ENCODE data around the gene SSBP3. TPM values are rescaled to one million over a fixed set of nuclear protein-coding genes. Genes with fewer than 3 reads are reported as not detected.

SSBP3 gene
- total and polyA plus RNA-seq, 4 donors, result 7.7 to 24.7 (median 17.3) TPM

- TF ChIP-seq ZBTB33 (IDR thresholded peaks at IDR 0.05) (no peak), ATF3 (IDR thresholded peaks at IDR 0.05) (no peak), RXRA (IDR thresholded peaks at IDR 0.05) (no peak), GABPA (IDR thresholded peaks at IDR 0.05 in 1 of 2, conservative IDR thresholded peaks at IDR 0.05 in 1 of 2) (no peak), HNF4G (IDR thresholded peaks at IDR 0.05) (no peak), FOXA2 (IDR thresholded peaks at IDR 0.05) (no peak), TAF1 (conservative IDR thresholded peaks at IDR 0.05) (no peak), JUND (IDR thresholded peaks at IDR 0.05) (no peak), RAD21 (IDR thresholded peaks at IDR 0.05) (no peak)
Measured at GRCh38 chr1:54225986-54226559, 180.1 kb downstream of the SSBP3 start (continued).

- H3K9me3 ChIP-seq (ENCODE audit: control insufficient read depth in 4 of 4, low read length in 3 of 4), result no peaks in the 10 kb centered on the region
- no peak overlapping the region for H3K4me3 ChIP-seq (ENCODE audit: low read depth in 1 of 3, low read length in 3 of 3)
- H3K27ac ChIP-seq (ENCODE audit: low read depth in 1 of 2, low read length in 2 of 2), result no peak overlapping the region
- no peak overlapping the region for H3K9ac ChIP-seq (ENCODE audit: low read depth in 1 of 2, low read length in 2 of 2)
- H3K27me3 ChIP-seq (ENCODE audit: control insufficient read depth in 4 of 4, insufficient read depth in 4 of 4, low read length in 3 of 4), result no peaks in the 10 kb centered on the region
- no peak for TF ChIP-seq TAF1 (conservative IDR thresholded peaks at IDR 0.05)
- TF ChIP-seq GABPA (IDR thresholded peaks at IDR 0.05 in 1 of 2, conservative IDR thresholded peaks at IDR 0.05 in 1 of 2), result no peak
- WGBS, result 91% methylated on average over 6 of the region's 6 CpGs
- DNase-seq (ENCODE audit: low spot score), result no peak
- peaks cover 2 to 5% (median 3%) of the 10 kb centered on the region in 4 donors for H3K36me3 ChIP-seq (ENCODE audit: control insufficient read depth in 4 of 4, insufficient read depth in 3 of 4, low read depth in 1 of 4, low read length in 3 of 4)
- H3K4me1 ChIP-seq (ENCODE audit: control insufficient read depth in 4 of 4, insufficient read depth in 4 of 4, low read length in 3 of 4), result peaks cover 0 to 3% (median 0%) of the 10 kb centered on the region in 4 donors
Measured at GRCh38 chr1:54225378-54225777, 180.8 kb downstream of the SSBP3 start.

GRCh38 chr1:54224233-54224632, 182.0 kb downstream of the SSBP3 start:
- Histone ChIP-seq H3K36me3 (ENCODE audit: control insufficient read depth in 4 of 4, insufficient read depth in 3 of 4, low read depth in 1 of 4, low read length in 3 of 4) (peaks cover 2 to 3% (median 3%) of the 10 kb centered on the region in 4 donors), H3K9me3 (ENCODE audit: control insufficient read depth in 4 of 4, low read length in 3 of 4) (no peaks in the 10 kb centered on the region), H3K27ac (ENCODE audit: low read depth in 1 of 2, low read length in 2 of 2) (no peak overlapping the region), H3K4me3 (ENCODE audit: low read depth in 1 of 3, low read length in 3 of 3) (no peak overlapping the region), H3K4me1 (ENCODE audit: control insufficient read depth in 4 of 4, insufficient read depth in 4 of 4, low read length in 3 of 4) (peaks cover 0 to 13% (median 2%) of the 10 kb centered on the region in 4 donors), H3K9ac (ENCODE audit: low read depth in 1 of 2, low read length in 2 of 2) (no peak overlapping the region), H3K27me3 (ENCODE audit: control insufficient read depth in 4 of 4, insufficient read depth in 4 of 4, low read length in 3 of 4) (no peaks in the 10 kb centered on the region)
- TF ChIP-seq TAF1 (conservative IDR thresholded peaks at IDR 0.05) (no peak), NR2F2 (IDR thresholded peaks at IDR 0.05) (no peak), RXRA (IDR thresholded peaks at IDR 0.05) (no peak), HNF4A (conservative IDR thresholded peaks at IDR 0.05) (no peak), REST (IDR thresholded peaks at IDR 0.05) (no peak), EGR1 (IDR thresholded peaks at IDR 0.05; ENCODE audit: low read depth in 2 of 2) (no peak), MAX (IDR thresholded peaks at IDR 0.05) (no peak), FOXA1 (IDR thresholded peaks at IDR 0.05) (no peak), FOXA2 (IDR thresholded peaks at IDR 0.05) (no peak), CTCF (IDR thresholded peaks at IDR 0.05; ENCODE audit: low read depth, low read length, missing input control) (no peak), JUND (IDR thresholded peaks at IDR 0.05) (no peak), HNF4G (IDR thresholded peaks at IDR 0.05) (no peak)
- WGBS, result 86% methylated on average over 6 of the region's 6 CpGs
- DNase-seq (ENCODE audit: low spot score), result no peak

Data from liver (tissue), 9 donors.